Suprapubic skin (tissue), 4 donors: ENCODE data around the gene NFATC3.

Source experiments
- CTCF ChIP-seq, 2 donors: fragments of 200-600 bp in 1 of 2; fragments of 450-650 bp in 1 of 2; sonication (generic) in 1 of 2; IDR thresholded peaks; one replicate each; pipeline ENCODE4 v1.5.1; 2016 to 2019; ENCODE audit warnings: antibody characterized with exemption in 2 of 2, mild to moderate bottlenecking in 1 of 2, moderate library complexity in 1 of 2
- EP300 ChIP-seq: sonication (generic); formaldehyde crosslinking; IDR thresholded peaks from one replicate; pipeline ENCODE4 v1.6.1; 2017; ENCODE audit warnings: antibody characterized with exemption
- POLR2A ChIP-seq, 2 donors: fragments of 450-650 bp; IDR thresholded peaks; one replicate each; pipeline ENCODE4 v1.6.1; 2017; ENCODE audit warnings: antibody characterized with exemption in 2 of 2, mild to moderate bottlenecking in 2 of 2, moderate library complexity in 2 of 2
- POLR2AphosphoS5 ChIP-seq, 3 donors: sonication (generic); formaldehyde crosslinking; IDR thresholded peaks; one replicate each; pipeline ENCODE4 v1.6.1; 2017; ENCODE audit warnings: antibody characterized with exemption in 3 of 3

GRCh38 chr16:68041783-68042182 is 43.4 kb upstream of the NFATC3 start:
- TF ChIP-seq CTCF (IDR thresholded peaks at IDR 0.05), result no peak
- no peak for TF ChIP-seq POLR2AphosphoS5 (IDR thresholded peaks at IDR 0.05)
- TF ChIP-seq POLR2A (IDR thresholded peaks at IDR 0.05), result no peak
- TF ChIP-seq EP300, result no peak
